NCI-H82 treated with DMSO at 0.1 percent for 48 hours (cell line): ENCODE data around the gene HLA-DQA1.
"Not testable (repeated sequence)": the region's sequence is repeated elsewhere in the genome, so short reads cannot be mapped to it uniquely, and the experiment has no call there.

Source experiments
- DNase-seq: peaks from one replicate; lab custom pipeline; 2025; ENCODE audit not compliant: unreplicated experiment; lab: John Stamatoyannopoulos, UW

HLA-DQA1 gene

GRCh38 chr6:32621372-32621771, 15.8 kb upstream of the HLA-DQA1 start:
- DNase-seq: no peak

GRCh38 chr6:32622545-32623401, 14.4 kb upstream of the HLA-DQA1 start:
- peak; percentile 17 for DNase-seq

GRCh38 chr6:32623693-32624092, 13.5 kb upstream of the HLA-DQA1 start:
- DNase-seq: no peak

- no peak for DNase-seq
Observed at GRCh38 chr6:32624565-32624964, 12.6 kb upstream of the HLA-DQA1 start.

GRCh38 chr6:32625137-32625536, 12.1 kb upstream of the HLA-DQA1 start:
- DNase-seq: no peak

GRCh38 chr6:32627249-32627648, 10.0 kb upstream of the HLA-DQA1 start:
- DNase-seq: no peak

- no peak for DNase-seq
Observed at GRCh38 chr6:32627831-32628230, 9.4 kb upstream of the HLA-DQA1 start.

GRCh38 chr6:32629793-32630192, 7.4 kb upstream of the HLA-DQA1 start:
- DNase-seq: not testable (repeated sequence)

- no peak for DNase-seq
Observed at GRCh38 chr6:32635526-32636123, 1.6 kb upstream of the HLA-DQA1 start.

- DNase-seq: no peak
Observed at GRCh38 chr6:32637883-32638282, 677 bp downstream of the HLA-DQA1 start.

- DNase-seq: no peak
Observed at GRCh38 chr6:32638532-32639219, 1.5 kb downstream of the HLA-DQA1 start.

GRCh38 chr6:32639440-32640394, 2.5 kb downstream of the HLA-DQA1 start:
- DNase-seq: no peak

- DNase-seq: no peak
Observed at GRCh38 chr6:32641122-32641521, 3.9 kb downstream of the HLA-DQA1 start.

GRCh38 chr6:32641785-32642719, 4.8 kb downstream of the HLA-DQA1 start:
- not testable (repeated sequence) for DNase-seq

- no peak for DNase-seq
Observed at GRCh38 chr6:32642720-32643106, 5.5 kb downstream of the HLA-DQA1 start.

- no peak for DNase-seq
Observed at GRCh38 chr6:32643904-32644303, 6.7 kb downstream of the HLA-DQA1 start.

- DNase-seq: no peak
Observed at GRCh38 chr6:32645047-32645703, 8.0 kb downstream of the HLA-DQA1 start.

GRCh38 chr6:32655203-32655710, 18.1 kb downstream of the HLA-DQA1 start:
- DNase-seq: no peak

- not testable (repeated sequence) for DNase-seq
Observed at GRCh38 chr6:32657329-32657728, 20.1 kb downstream of the HLA-DQA1 start.
